GM12892 (cell line): ENCODE data around the gene FOXRED2. TPM values are rescaled to one million over a fixed set of nuclear protein-coding genes. Genes with fewer than 3 reads are reported as not detected.

Source experiments
- DNase-seq: peaks from one replicate; pipeline ENCODE4 v3.0.0; 2011; ENCODE audit not compliant: insufficient read length
- FAIRE-seq: peaks from 2 replicates; lab custom pipeline; 2011; peaks lifted over from hg19 to GRCh38; lab: Jason Lieb, UNC
- POLR2A ChIP-seq: IDR thresholded peaks from 2 replicates; pipeline ENCODE4 v1.6.1; 2011; ENCODE audit warnings: low read depth, low read length, control low read depth
- POLR2AphosphoS5 ChIP-seq: IDR thresholded peaks from 2 replicates; pipeline ENCODE4 v1.6.1; 2011; ENCODE audit warnings: low read depth, low read length, control low read depth
- TAF1 ChIP-seq: IDR thresholded peaks from 2 replicates; pipeline ENCODE4 v1.6.1; 2011; ENCODE audit warnings: low read depth, mild to moderate bottlenecking, control low read depth, low read length, borderline replicate concordance
- polyA plus RNA-seq: library from polyadenylated mRNA; unstranded; fragments of >200 nt; gene quantifications from one replicate; pipeline ENCODE4 v1.2.1, GENCODE V29; 2012; ENCODE audit warnings: missing spikeins, inconsistent platforms; ENCODE audit not compliant: missing spikeins

Gene FOXRED2
- polyA plus RNA-seq = 3.4 TPM

- peak; percentile 99 for DNase-seq
- FAIRE-seq = peak; percentile 97
- TF ChIP-seq POLR2AphosphoS5 (0 out of 2 replicates have a peak, but pooled peaks have one; percentile 46), TAF1 (peak; percentile 70), POLR2A (peak; percentile 81)
Observed at GRCh38 chr22:36506637-36507517, at the start of gene FOXRED2. FOXRED2 (minus strand) TSS chr22:36507040; CDS start chr22:36506422, 618 bp downstream.

DNA sequence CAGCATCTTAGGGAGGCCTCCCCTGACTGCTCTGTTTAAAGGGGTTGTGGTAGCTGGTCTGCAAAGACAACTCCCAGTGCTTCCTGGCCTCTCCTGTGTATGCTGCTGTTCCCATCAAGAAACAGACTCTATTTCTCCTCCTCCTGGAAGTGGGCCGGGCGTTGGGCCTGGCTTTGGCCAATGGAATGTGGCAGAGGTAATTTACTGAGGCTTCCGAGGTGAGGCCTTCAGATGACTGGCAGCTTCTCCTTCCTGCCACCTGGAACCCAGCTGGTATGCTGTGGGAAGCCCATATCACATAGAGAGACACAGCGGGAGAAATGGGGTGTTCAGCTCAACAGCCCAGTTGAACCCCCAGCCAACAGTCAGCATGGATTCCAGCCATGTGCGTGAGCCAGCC lies 47.3 kb upstream of the FOXRED2 start:
- DNase-seq = no peak
- FAIRE-seq = no peak
- TF ChIP-seq POLR2AphosphoS5 (no peak), TAF1 (no peak), POLR2A (no peak)

GRCh38 chr22:36552289-36552688 lies 45.4 kb upstream of the FOXRED2 start:
- no peak for TF ChIP-seq TAF1
- TF ChIP-seq POLR2A = no peak
- no peak for TF ChIP-seq POLR2AphosphoS5
- FAIRE-seq = no peak

DNA sequence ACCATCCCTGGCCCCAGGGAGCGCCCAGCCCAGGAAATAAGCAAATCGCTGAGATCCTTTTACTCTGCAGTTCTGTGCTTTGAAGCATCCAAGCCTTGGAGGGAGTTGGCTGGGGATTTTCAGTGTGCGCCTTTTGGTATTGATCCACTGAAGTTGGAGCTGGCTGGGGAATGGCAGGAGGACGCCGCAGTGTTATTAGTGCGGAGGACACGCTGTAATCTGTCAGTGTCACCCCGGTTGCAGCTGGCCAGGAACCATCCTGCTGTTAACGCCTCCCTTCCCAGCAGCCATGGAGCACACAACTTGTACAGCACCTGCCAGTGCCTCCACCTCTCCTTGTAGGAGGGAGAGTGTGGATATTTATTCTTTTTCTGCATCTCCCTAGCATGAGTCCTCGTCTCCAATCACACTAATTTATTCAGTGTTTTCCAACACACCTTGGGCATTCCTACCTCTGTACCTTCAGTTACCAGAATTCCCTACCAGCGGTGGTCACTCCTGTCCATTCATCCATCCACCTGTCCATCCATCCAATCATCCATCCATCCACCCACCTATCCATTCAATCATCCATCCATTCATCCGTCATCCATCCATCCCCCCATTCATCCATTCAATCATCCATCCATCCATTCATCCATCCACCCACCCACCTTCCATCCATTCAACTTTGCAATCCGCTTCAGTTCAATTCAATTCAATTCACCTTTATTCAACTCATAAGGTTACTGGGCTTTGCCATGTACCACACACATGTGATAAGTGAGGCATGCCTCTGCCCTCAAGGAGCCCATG lies 44.1 kb upstream of the FOXRED2 start:
- DNase-seq = no peak
- no peak for TF ChIP-seq POLR2AphosphoS5
- TF ChIP-seq TAF1 = no peak
- no peak for TF ChIP-seq POLR2A
- FAIRE-seq = no peak

More at GRCh38 chr22:36552289-36552688, 45.4 kb upstream of the FOXRED2 start:
- no peak for DNase-seq

DNA sequence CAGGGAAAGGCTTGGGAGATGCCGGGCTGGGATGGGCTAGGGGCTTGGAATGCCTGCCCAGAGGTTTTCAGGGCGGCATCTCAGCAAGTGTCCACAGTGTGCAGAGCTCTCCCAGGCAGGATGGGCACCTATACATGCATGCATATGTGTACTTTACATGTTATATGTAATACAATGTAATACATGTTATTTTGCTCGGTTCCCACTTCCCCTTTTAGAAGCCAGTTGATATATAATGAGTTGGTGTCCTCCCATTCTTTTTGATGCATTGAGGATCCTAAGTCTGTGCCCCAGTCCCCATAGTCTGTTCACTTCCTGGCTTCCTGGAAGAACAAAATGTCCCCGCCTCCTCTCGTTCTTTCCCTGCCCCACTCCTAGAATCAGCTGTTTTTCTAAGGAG lies 42.2 kb upstream of the FOXRED2 start:
- TF ChIP-seq POLR2AphosphoS5 = no peak
- no peak for TF ChIP-seq POLR2A
- TF ChIP-seq TAF1 = no peak
- no peak for DNase-seq
- no peak for FAIRE-seq

- FAIRE-seq (no peak), DNase-seq (no peak)
- TF ChIP-seq TAF1 = no peak
- no peak for TF ChIP-seq POLR2A
- no peak for TF ChIP-seq POLR2AphosphoS5
Observed at GRCh38 chr22:36548606-36549005, 41.8 kb upstream of the FOXRED2 start.

DNA sequence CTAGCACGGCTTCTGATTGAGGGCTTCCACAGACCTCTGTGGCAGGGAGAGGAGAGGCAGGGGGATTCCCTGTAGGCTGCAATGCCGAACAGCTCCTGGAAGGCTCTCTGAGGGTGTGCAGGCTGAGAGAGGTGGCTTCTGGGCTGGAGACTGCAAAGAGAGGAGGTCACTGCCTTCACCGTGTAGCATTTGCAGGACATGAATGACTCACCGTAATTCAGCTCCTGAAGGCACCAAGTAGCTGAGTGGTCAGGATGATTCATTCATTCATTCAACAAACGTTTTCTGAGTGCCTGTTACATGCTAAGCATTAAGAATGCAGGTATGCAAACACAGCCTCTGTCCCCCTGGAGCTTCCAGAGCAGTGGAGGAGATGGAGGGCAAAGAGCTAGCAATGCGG lies 40.1 kb upstream of the FOXRED2 start:
- no peak for TF ChIP-seq POLR2AphosphoS5
- TF ChIP-seq POLR2A = no peak
- TF ChIP-seq TAF1 = no peak
- DNase-seq (no peak), FAIRE-seq (no peak)

DNA sequence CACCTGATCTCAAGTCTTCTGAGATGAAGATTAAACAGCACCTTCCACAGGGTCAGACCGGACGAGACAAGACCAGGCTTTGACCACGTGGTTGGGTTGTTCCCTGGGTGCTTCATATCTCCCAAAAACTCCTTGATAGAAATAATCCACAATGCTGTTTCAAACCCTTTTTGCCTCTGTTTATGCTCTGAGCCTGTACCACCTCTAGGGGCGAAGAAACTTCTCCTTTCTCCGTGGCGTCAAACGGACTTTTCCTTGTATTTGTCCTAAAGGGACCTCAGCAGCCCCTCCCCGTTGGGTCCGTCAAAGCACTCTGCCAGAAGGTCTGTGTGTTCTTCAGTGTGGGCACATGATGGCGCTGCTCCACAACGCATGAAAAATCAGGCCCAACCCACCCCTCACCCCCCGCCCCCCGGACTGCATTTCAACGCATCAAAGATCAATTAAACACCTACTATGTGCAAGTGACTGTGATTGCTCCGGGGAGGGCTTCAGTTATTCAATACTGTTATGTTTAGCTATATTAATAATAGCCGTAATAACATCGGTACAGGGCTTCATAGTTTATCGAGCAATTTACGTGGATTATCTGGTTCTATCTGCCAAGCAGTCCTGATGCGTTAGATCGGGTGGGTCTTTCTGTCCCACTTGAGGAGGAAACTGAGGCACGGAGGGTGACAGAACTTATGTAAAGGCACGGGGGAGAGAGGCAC lies 39.4 kb upstream of the FOXRED2 start:
- TF ChIP-seq POLR2A (no peak), TAF1 (no peak), POLR2AphosphoS5 (no peak)
- DNase-seq = no peak
- FAIRE-seq = peak; percentile 62

DNA sequence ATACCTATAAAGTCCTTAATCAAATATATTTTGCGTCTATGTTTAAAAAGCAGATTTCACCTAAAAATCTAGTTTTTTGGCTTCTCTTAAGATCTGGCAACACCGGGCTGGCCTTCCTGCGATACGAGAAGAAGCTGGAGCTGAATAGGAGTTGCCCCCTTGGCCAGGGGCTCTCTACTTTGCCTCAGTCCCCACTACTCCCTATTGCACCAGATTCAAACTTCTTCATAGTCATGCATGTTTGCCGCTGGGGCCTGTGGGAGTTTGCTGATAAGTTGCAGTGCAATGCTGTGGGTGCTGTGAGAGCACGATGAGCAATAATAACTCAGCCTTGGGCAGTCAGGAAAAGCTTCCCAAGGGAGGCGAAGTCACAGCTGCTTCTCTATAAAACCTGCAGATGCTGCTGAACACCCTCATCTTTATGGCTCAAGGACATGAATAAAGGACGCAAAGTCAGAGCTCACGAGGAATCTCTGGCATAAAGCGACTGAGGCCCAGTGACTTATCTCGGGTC lies 37.3 kb upstream of the FOXRED2 start:
- TF ChIP-seq POLR2A = no peak
- no peak for TF ChIP-seq TAF1
- TF ChIP-seq POLR2AphosphoS5 = no peak
- FAIRE-seq = no peak
- DNase-seq = no peak

DNA sequence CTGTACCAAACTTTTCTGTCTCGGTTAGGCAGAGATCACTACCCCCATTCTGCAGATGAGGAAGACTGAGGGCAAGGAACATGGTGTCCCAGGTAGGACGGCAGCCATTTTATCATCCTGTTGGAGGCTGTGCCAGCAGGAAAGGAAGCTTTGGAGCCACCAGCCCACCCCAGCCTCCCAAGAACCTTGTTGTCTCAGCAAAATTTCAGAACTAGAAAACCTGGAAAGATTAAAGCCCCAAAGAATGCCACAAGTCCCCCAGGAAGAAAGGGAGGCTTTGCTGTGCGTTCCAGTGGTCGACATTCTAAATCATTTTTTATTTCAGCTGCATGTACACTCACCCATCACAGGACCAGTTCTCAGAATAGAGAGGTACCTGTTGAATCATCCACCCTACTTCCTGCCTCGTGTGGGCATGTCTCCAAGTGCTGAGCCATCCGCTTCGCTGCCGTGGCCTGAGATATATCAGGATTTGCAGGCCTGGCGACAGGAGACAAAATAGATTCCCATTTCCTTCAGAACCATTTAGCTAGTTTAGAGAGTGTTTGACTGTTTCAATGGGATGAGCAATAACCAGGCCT lies 35.1 kb upstream of the FOXRED2 start:
- DNase-seq (no peak), FAIRE-seq (no peak)
- no peak for TF ChIP-seq TAF1
- TF ChIP-seq POLR2A = no peak
- TF ChIP-seq POLR2AphosphoS5 = no peak
